ENCODE data around the gene PIGZ.

Gene PIGZ

GRCh38 chr3:197001106-197001971 is 32.7 kb upstream of the PIGZ start:
- DNase-seq = no peak

- DNase-seq = no peak
Observed at GRCh38 chr3:197000211-197000610, 31.6 kb upstream of the PIGZ start.

DNA sequence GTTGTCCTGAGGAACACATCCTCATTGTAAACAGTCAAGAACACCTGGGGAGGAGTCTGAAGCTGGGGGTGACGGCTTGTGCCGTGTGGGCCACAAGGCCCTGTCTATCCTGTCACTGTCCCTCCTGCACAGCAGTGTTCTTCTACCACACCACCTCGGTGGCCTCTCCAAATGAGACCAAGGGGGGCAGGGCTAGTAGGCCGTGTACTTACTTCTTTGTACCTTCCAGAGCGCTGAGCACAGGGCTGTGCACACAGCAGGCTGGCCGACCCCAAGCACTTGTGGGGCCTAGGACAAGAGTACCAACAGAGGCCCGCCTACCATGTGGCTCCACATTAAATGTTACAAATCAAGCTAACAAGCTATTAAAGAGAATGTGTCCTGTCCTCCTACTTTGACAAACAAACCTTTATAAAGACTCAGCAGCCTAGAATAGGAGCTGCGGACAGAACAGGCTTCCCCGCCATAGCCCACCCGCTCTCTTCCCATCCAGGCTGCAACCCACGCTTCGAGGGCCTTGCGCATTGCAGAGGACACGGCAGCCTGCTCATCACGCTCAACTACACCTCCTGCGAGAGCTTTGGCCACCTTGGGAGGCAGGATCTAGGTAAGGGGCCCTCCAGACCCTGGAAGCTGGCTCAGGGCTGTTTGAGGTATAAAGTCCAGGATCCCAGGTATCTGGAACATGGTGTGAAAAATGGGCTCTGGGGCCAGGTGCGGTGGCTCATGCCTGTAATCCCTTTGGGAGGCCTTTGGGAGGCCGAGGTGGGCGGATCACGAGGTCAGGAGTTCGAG is 30.5 kb upstream of the PIGZ start:
- no peak for DNase-seq

- DNase-seq = no peak
Observed at GRCh38 chr3:196997311-196997710, 28.7 kb upstream of the PIGZ start.

DNA sequence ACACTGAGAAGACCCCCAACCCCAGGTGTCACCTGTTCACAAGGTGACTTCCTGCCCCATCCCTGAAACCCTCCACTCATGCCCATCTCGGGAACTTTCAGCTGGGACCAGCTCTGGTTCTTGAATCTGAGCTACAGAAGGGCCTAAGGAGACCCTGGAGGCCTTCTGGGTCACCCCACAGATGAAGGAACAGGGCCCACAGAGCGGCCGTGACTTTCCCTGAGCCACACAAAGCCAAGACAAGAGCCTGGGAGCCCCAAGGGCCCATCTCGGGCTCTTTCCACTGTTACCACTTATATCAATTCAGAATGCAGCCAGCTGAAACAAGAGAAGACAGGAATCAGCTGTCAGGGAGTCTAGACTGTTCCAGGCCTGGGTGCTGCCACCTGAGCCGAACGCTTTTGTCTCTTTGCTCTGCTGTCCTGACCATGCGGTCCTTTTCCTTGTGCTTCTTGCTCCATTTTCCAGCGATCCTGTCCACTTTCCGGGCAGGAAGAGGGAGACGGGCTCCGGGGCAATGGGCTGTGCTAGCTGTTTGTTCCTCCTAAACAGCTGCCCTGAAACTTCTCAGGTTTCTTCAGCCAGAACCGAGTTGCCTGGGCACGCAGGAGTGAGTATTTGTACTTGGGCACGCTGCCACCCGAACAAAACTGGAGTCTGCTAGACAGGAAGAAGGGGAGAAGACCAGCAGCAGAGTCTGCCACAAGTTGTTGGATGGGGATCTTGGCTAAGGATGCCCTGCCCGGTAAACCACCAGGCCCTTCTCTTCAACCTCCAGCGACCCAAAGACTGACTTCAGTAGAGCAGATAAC is 28.0 kb upstream of the PIGZ start:
- DNase-seq = no peak

DNA sequence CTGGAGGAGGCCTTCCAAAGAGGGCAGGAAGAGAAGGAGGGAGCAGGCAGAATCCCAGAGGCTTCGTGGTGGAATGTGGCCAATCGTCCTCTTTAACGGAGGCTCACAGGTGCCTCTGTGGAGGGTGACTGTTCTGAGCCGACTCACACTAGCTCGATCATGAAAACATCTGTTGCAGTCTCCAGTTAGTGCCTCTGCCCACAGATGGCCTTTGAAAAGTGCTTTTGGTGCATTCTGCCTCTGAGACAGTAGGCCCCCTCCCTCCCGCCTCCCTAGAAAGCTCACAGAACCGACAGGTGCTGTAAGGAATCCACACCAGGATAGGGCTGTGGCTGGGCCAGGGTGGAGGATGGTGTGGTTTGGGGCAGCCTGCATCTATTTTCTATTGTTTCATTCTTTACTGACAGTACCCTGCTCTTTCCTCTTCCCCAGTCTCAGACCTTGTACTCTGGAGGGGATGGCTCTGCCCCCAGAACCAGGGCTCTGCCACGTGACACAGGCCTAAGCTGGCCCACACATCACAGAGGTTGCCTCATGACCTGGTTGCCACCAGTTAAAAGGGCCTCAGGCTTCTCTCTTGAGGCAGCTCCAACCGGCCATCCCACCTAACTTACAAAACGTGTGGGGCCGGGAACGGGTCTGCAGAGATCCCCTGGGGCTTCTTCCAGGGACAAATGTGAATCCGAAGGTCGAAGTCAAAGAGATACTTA is 27.2 kb upstream of the PIGZ start:
- no peak for DNase-seq

DNA sequence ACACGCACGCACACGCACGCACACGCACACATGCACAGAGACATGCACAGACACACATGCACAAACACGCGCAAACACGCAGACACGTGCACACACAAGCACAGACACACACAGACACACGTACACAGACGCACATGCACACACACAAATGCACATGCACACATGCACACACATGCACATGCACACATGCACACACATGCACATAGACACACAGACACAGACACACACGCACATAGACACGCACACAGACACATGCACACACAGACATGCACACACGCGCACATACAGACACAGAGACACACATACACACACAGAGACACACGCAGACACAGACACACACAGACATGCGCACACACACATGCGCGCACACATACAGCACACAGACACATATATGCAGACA is 26.4 kb upstream of the PIGZ start:
- DNase-seq = no peak

GRCh38 chr3:196994056-196994455 is 25.4 kb upstream of the PIGZ start:
- no peak for DNase-seq

GRCh38 chr3:196992461-196993065 is 23.9 kb upstream of the PIGZ start:
- DNase-seq = no peak

DNA sequence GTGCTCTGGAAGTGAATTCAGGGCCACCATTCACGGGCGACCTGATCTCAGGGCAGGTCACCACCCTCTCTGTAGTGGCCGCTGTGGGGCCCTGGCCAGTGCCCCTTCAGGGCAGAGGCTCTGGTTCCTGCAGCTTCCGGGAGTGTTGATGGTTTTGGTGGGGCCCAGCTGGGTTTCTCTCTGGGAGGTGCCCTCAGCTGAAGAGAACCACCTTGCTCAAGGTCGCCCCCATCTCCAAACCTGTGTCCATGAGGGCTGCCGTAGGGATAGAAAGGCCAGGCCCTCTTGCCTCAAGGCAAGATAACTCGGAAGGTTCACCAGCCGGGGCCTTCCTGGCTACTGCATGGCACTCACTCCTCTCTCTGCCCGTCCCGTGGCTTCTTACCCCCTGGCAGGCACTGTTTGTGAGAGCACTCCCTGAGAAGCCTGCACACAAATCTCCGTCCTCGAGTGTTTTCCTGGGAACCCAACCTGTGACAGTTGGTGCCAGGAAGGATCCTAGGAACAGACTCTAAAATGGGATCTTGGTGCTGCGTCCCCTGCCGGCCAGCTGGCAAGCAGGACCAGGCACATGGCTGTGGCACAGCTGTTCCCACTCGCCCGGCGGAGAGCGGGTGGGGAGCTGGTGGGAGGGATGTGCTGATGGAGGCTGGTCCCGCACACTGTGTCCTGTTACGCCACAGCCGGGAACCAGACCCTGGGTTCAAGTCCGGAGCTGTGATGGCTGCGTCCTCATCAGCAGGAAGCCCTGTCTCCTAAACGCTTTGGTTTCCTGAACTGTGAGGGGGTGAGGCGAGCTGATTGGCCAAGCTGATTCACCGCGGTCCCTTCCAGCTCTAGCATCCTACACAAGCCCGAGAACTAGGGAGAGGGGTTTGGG is 23.2 kb upstream of the PIGZ start:
- no peak for DNase-seq

GRCh38 chr3:196990601-196991007 is 22.0 kb upstream of the PIGZ start:
- no peak for DNase-seq

GRCh38 chr3:196989721-196990262 is 21.2 kb upstream of the PIGZ start:
- no peak for DNase-seq

DNA sequence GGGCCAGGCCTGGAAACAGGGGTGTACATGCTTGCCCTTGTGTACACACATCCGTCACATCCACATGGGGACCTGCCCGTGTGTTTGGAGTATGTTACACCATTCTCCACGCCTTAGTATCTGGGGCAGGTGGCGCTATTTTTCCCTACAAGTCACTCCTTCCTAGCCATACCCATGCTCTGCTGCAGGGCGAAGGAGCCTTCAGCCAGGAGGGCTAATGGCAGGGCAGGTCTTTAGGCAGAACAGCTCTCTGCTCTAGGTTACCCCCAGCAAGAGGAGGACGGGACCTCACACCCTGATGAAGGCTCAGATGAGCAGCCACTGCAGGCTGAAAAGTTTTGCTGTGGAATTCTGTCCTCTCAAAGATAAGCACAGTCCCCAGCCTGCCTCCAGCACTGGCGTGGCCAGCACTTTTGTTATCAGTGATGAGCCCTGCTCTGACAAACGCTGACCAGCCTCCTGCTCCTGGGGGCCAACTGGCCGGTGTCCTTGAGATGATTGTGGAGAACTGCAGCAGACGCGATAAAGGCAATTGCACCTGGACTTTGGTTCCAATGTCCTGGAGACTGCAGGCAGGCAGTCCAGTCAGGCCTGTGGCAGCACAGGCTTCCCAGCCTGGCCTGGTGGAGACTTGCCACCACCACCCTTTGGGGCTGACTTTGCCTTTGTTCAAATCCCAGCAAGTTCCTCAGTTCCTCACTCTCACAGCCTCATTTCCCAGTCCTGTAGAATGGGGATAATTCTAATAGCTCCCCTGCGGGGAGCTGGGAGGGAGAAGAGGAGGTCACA is 19.8 kb upstream of the PIGZ start:
- DNase-seq = no peak

GRCh38 chr3:196987022-196987421 is 18.4 kb upstream of the PIGZ start:
- no peak for DNase-seq

GRCh38 chr3:196985954-196986885 is 17.6 kb upstream of the PIGZ start:
- DNase-seq = no peak

- DNase-seq = no peak
Observed at GRCh38 chr3:196985298-196985697, 16.7 kb upstream of the PIGZ start.

- DNase-seq = no peak
Observed at GRCh38 chr3:196983186-196983585, 14.6 kb upstream of the PIGZ start.

GRCh38 chr3:196981657-196982056 is 13.0 kb upstream of the PIGZ start:
- DNase-seq = no peak

- peak; percentile 6 for DNase-seq
Observed at GRCh38 chr3:196979545-196979944, 10.9 kb upstream of the PIGZ start.

Measured in kidney glomerular epithelial cell (primary cell).